ENCODE data around the gene KRT8.
"Not testable (repeated sequence)": the region's sequence is repeated elsewhere in the genome, so short reads cannot be mapped to it uniquely, and the experiment has no call there.

KRT8 gene

GRCh38 chr12:52884526-52885293 lies 20.2 kb downstream of the KRT8 start:
- peaks cover 6% of the 10 kb centered on the region for H3K4me1 Mint-ChIP-seq
- peak; percentile 90 for DNase-seq
- H3K4me3 Mint-ChIP-seq = no peak overlapping the region
- H3K27ac Mint-ChIP-seq = no peak overlapping the region
- peak; percentile 96 for TF ChIP-seq CTCF (IDR thresholded peaks at IDR 0.05)
- no peaks in the 10 kb centered on the region for H3K36me3 Mint-ChIP-seq (ENCODE audit: low read depth)
- peaks cover 4% of the 10 kb centered on the region for H3K27me3 Mint-ChIP-seq (ENCODE audit: low read depth, poor library complexity)
- H3K9me3 Mint-ChIP-seq = no peaks in the 10 kb centered on the region

- not testable (repeated sequence) for H3K27ac Mint-ChIP-seq; H3K27me3 Mint-ChIP-seq (ENCODE audit: low read depth, poor library complexity); H3K4me3 Mint-ChIP-seq; H3K9me3 Mint-ChIP-seq; DNase-seq; H3K36me3 Mint-ChIP-seq (ENCODE audit: low read depth)
- peaks cover 18% of the 10 kb centered on the region for H3K4me1 Mint-ChIP-seq
Measured at GRCh38 chr12:52880499-52880898, 24.4 kb downstream of the KRT8 start.

DNA sequence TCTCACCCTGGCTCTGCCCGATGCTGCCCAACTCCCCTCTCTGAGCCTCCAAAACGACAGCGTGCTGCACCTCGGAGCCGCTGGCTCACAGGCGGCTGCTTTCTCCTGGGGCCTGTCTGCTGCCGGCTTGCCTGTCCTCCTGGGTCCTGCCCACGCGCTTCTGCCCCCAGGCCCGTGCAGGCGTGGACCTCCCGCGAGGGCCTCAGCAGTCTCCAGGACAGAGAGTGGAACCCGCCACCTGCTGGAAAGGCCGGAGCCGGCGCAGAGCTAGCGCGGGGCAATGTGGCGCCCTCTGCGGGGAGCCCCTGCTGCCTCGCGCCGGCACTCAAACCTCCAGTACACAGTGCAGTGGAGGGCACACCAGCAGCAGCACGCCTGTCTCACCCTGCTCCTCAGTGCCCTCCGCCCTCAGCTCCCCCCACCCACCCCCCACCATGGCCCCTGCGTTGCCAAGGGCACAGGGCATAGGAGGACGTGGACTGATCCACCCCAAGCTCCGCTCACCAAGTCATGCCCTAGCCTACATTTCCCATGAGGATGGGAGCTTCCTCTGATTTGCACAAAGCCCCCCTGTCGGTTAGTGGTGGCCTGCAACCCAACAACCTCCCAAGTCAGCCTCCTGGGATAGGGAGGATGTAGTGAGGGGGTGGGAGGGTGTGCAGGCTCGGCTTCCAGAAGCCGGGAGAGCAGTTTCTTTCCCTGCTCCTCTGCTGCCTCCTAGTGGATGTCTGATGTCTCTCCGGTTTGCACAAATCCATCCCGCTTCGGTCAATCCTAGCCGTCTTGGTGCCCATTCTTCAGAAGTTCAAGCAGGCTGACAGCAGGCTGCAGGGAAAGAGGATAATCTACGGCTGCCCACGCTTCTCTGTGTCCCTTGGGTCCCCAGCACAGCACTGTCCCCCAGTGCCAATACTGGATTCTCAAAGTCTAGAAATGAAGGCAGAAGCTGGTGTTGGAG lies 25.2 kb downstream of the KRT8 start:
- peaks cover 7% of the 10 kb centered on the region for H3K27me3 Mint-ChIP-seq (ENCODE audit: low read depth, poor library complexity)
- peak overlapping the region; percentile 67 for H3K4me3 Mint-ChIP-seq
- H3K27ac Mint-ChIP-seq = no peak overlapping the region
- H3K4me1 Mint-ChIP-seq = peaks cover 21% of the 10 kb centered on the region
- peak; percentile 76 for TF ChIP-seq CTCF (IDR thresholded peaks at IDR 0.05)
- no peaks in the 10 kb centered on the region for H3K9me3 Mint-ChIP-seq
- H3K36me3 Mint-ChIP-seq (ENCODE audit: low read depth) = no peaks in the 10 kb centered on the region
- DNase-seq = peak; percentile 81

- no peak overlapping the region for H3K27ac Mint-ChIP-seq
- H3K27me3 Mint-ChIP-seq (ENCODE audit: low read depth, poor library complexity) = peaks cover 10% of the 10 kb centered on the region
- peaks cover 28% of the 10 kb centered on the region for H3K4me1 Mint-ChIP-seq
- DNase-seq = no peak
- no peaks in the 10 kb centered on the region for H3K36me3 Mint-ChIP-seq (ENCODE audit: low read depth)
- TF ChIP-seq CTCF (IDR thresholded peaks at IDR 0.05) = no peak
- no peaks in the 10 kb centered on the region for H3K9me3 Mint-ChIP-seq
- H3K4me3 Mint-ChIP-seq = no peak overlapping the region
Measured at GRCh38 chr12:52878507-52879393, 26.1 kb downstream of the KRT8 start.

- Mint-ChIP-seq H3K36me3 (ENCODE audit: low read depth) (no peaks in the 10 kb centered on the region), H3K27me3 (ENCODE audit: low read depth, poor library complexity) (peaks cover 17% of the 10 kb centered on the region), H3K4me3 (no peak overlapping the region), H3K4me1 (peaks cover 43% of the 10 kb centered on the region), H3K27ac (no peak overlapping the region), H3K9me3 (no peaks in the 10 kb centered on the region)
- no peak for DNase-seq
- no peak for TF ChIP-seq CTCF (IDR thresholded peaks at IDR 0.05)
Measured at GRCh38 chr12:52877242-52877641, 27.6 kb downstream of the KRT8 start.
